HG02763 (cell line): ENCODE results near the gene ZIC1.

Experiments used
- ATAC-seq: cut with Tn5 transposase; IDR thresholded peaks from one replicate; pipeline ENCODE4 v1.9.1; 2021; ENCODE audit warnings: mild to moderate bottlenecking, moderate library complexity; ENCODE audit not compliant: unreplicated experiment

ZIC1 gene

GRCh38 chr3:147379651-147380050, 29.5 kb upstream of the ZIC1 start:
- ATAC-seq, result no peak

GRCh38 chr3:147380387-147380951, 28.7 kb upstream of the ZIC1 start:
- ATAC-seq, result no peak

- ATAC-seq, result no peak
These were observed 28.2 kb upstream of the ZIC1 start for GRCh38 chr3:147380977-147381376.

- ATAC-seq, result no peak
These were observed 27.6 kb upstream of the ZIC1 start for GRCh38 chr3:147381596-147381995.

- no peak for ATAC-seq
These were observed 25.5 kb upstream of the ZIC1 start for GRCh38 chr3:147383617-147384016.

GRCh38 chr3:147384210-147385058, 24.7 kb upstream of the ZIC1 start:
- no peak for ATAC-seq

GRCh38 chr3:147385059-147386012, 23.8 kb upstream of the ZIC1 start:
- ATAC-seq, result no peak

GRCh38 chr3:147387291-147387884, 21.8 kb upstream of the ZIC1 start:
- ATAC-seq, result no peak

GRCh38 chr3:147387885-147388699, 21.1 kb upstream of the ZIC1 start:
- ATAC-seq, result no peak

- ATAC-seq, result no peak
These were observed 20.2 kb upstream of the ZIC1 start for GRCh38 chr3:147388700-147389580.

- ATAC-seq, result no peak
These were observed 19.4 kb upstream of the ZIC1 start for GRCh38 chr3:147389717-147390116.

GRCh38 chr3:147390589-147391569, 18.3 kb upstream of the ZIC1 start:
- ATAC-seq, result no peak

GRCh38 chr3:147391781-147392624, 17.2 kb upstream of the ZIC1 start:
- no peak for ATAC-seq

- no peak for ATAC-seq
These were observed 16.6 kb upstream of the ZIC1 start for GRCh38 chr3:147392625-147392946.

GRCh38 chr3:147393261-147393942, 15.8 kb upstream of the ZIC1 start:
- no peak for ATAC-seq

GRCh38 chr3:147393943-147394883, 15.0 kb upstream of the ZIC1 start:
- ATAC-seq, result no peak
